GM19467 (cell line): ENCODE measurements around the gene NR2F1-AS1.

Experiments used
- ATAC-seq: cut with Tn5 transposase; IDR thresholded peaks from one replicate; pipeline ENCODE4 v1.9.1; 2021; ENCODE audit warnings: mild to moderate bottlenecking, moderate library complexity; ENCODE audit not compliant: unreplicated experiment

The NR2F1-AS1 gene

DNA sequence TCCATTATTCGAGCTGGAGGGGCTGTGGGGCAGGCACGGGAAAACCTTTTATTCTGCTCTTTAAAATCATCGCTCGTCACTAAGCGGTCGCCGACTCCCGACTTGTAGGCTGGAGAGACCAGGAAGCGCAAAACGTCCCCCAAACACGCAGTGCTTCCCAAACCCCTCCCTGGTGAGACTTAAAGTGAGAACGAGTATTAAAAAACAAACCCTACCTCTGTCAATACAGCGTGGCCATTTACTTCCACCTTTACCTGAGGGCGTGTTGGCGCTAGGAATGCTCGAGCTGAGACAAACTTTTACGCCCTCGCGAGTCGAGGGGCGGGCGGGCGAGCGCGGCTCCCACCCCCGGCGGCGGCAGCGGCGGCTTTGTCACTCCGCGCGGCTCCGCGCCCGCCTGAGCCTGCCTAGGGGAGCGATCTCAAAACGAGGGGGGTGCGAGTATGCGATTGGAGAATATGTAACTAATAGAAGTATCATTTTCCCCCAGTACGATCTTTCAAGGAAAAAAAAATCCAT is at the start of gene NR2F1-AS1:
Gene NR2F1-AS1 (minus strand): TSS at position 293 of the 519 bp plus-strand sequence.
- ATAC-seq, result peak; percentile 18

DNA sequence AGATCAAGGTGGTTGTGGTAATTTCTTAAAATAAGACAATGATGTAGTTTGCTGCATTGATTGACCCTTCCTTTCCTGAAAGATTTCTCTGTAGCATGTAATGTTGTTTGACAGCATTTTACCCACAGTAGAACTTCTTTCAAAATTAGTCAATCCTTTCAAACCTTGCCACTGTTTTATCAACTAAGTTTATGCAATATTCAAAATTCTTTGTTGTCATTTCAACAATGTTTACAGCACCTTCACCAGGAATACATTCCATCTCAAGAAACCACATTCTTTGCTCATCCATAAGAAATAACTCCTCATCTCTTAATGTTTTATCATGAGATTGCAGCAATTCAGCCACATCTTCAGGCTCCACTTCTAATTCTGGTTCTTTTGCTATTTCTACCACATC is 45.8 kb upstream of the NR2F1-AS1 start:
- no peak for ATAC-seq

DNA sequence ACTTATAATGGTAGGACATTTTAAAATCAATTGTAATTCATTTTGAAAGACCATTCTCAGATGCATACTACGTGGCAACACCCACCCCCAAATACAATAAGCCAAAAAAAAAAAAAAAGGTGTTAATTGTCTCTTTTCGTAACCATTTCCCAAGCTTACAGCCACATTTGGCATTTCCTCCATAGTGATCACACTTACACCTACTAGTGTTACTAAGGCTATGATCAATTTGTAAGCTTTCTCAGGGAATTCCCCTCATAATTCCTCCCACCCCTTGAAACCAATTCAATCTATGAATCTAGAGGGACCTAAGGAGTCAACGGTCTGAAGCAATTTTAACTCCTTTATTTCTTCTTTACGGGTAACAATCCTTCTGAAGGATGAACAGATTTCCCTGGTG is 42.1 kb upstream of the NR2F1-AS1 start:
- no peak for ATAC-seq

DNA sequence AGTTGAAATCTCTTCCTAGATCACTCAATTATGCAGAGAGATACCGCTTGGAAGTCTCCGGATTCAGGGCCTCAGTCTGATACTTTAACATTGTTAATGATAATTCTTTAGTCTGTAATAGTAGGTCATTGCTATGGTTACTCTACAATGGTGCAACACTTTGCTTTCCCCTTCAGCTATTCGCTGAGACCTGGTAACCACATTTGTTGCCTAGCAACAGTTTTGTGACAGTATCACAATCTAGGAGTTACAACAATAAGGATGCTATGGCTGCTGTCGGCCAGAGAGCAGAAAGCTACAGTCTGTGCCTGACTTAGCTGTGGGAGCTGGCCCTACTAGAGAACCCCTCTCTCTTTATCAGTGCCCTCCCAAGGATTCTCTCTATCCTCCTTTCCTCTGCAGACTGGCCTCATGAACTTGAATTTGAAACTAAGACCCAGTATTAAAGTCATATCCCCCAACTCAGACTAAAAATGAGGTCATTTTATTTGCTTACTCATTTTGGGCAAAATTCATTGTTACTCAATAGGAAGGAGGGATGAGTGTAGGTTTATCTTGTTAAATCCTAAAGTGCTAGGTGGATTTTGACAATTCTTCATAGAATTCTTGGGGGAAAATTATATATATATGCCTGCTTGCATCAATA is 41.3 kb upstream of the NR2F1-AS1 start:
- ATAC-seq, result no peak

DNA sequence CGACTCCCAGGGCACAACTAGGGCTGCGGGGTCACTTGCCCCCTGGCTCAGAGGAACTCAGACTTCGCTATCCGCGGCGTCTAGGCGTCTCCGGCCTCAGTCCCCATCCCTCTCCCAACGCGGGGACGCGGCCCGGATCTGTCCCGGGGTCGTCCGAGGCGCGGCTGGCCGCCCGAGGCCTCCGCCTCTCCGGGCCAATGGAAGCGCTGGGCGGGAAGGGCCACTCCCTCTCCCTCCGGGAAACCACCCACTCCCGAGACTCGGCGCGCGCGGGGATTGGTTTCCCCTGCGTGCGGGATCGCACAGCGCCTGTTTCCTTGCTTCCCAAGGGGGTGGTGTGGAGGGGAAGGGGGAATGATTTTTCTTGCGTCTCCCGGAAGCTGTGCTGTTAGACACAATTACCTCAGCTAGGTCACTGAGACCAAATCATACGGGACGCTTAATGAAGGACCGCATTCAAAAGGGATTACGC is 40.3 kb upstream of the NR2F1-AS1 start:
- ATAC-seq, result peak; percentile 12

DNA sequence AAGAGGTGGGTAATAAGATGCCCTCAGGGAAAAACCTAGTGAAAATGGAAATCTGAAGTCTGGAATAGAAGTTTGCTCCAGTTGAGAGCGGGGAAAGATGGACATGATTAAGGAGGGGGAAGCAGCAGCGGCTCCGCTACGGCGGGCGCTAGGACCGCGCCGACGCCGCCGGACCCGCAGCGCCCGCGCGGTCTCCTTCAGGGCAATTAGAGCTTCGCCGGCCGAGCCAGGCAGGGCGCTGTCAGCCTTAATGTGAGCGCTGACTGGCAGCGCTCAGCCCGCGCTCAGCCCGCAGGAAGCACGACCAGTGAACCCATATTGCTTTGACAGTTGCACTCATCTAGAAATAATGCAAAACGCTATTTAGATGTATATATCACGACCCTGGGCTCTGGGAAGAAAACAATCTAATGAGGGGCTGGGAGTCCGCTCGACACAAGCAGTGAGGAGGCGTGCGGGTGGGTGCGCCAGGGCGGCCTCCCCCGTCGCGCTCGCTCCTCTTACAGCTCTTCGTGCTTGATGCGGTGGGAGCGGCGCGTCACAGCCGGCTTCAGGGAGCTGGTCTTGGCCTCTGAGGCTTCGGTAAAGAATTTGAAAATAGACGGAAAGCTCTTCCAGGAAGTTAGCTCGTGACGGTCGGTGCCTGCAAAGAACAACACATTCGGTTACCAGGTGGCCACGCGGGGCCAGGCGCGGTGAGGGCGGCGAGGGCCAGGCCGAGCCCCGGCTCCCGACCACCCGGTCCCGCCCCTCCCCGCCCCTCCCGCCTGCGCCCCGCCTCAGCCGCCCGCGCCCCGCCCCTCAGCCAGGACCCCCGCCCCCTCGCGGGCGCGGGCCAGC is 39.7 kb upstream of the NR2F1-AS1 start:
- ATAC-seq, result peak; percentile 99

DNA sequence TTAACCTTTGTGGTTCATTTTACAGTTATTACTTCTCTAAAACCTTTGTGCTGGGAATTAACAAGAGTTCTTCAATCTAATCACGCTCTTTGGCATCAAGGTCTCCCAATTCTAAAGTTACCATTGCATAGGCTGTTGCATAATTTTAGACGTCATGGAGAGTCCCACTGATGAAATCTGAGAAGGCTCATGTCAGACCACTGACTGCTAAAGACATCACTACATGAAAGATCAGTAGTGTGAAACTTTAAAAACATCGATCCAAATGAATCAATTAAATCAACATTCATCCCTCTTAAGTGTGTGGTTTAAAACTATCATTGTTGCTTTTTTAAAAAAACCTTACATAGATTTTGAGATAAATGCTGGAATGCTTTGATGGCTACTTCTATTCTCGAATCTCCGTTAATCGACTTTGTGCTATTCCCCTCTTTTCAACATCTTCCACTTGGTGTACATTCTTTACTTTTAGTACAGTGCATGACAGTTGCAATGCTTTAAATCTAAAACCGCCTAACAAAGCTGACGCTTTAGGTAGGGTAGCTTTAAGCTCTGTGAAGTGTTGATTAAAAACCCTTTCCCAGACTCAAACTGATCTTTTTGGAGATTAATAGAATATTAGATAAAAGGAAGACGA is 35.6 kb upstream of the NR2F1-AS1 start:
- ATAC-seq, result no peak

DNA sequence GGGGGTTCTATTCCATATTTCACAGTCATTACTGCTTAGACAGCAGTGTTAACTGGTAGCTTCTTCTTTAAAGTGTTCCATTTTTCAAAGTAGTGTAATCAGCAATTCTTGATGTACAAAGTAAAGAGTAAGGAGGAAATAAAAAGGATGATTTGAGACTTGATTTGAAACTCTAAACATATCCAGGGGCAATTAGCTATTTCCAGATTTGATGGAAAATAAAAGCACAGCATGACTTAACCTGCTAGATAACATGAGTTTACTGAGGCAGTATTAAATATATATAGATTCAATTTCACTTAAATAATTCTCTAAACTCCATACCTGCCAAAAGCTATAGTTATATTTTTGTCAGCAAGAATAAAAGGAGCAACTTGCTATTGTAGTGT is 31.8 kb upstream of the NR2F1-AS1 start:
- ATAC-seq, result no peak

DNA sequence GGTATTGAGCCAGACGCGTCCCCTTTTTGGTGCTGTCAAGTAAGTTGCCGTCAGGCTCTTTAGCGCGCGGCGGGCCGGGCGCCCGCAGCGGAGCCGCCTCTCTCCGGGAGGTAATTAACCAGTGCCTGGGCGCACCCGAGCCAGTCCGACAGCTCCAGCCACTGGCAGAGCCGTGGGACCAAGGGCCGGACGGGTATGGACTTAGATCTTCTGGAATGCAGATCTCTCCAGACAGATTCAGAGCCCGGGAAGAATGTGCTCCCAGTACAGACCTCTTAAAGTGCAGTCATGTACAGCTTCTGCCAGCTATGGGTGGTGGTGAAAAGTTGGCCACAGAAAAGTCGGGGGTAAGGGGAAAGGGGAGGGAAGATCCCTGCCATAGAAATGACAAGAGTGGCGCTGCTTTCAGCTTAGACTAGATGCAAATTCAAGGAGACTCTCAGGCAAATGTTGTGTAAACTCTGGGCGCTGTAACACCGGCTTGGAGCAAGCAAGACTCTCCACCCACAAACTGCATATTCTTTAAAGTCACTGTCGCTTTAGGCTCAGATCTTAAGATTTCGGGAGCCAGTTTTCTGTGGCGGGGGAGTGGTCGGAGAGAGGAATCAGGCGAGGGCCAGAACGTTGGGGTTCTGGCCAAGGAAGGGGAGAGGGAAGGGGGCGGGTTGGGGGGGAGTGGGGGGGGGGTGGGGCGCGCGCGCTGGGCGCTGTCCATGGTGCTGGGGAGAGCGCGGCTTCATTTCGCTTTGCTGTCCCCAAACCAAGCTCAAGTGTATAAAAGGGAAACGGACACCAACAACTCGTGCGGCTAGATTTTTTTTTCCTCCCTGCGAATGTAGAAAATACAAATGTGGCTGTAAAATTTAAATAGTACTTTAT is 31.2 kb upstream of the NR2F1-AS1 start:
- ATAC-seq, result no peak

DNA sequence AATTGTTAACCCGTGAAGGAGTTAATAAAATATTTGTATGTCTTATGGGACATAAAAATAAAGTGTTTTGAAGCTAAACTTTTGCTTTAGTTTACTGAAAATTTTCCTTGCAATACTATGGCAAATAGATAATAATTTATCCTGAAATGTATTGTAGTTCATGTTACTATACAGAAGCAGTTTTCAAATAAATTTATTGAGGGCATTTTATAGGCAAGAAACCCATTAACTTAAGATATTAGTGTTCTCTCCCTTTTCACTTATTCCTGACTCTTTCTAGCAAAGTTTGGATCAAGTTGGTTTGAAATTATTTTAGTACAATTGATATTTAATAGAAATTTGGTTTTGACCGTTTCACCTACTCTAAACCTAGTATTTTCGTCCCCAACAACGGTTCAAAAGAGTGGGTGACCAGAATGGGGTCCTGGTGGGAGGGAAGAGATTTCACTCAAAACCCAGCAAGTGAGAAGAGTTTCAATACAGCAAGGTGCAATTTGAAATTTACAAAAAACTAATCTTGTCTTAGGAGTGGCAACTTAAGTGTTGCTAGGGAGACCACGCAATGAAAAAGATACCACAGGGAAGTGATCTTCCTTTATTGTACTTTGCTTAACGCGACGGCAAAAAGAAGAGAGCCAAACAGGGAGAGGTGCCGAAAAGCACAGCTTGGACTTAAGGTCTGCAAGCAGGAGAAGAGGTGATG is 30.4 kb upstream of the NR2F1-AS1 start:
- ATAC-seq, result no peak

DNA sequence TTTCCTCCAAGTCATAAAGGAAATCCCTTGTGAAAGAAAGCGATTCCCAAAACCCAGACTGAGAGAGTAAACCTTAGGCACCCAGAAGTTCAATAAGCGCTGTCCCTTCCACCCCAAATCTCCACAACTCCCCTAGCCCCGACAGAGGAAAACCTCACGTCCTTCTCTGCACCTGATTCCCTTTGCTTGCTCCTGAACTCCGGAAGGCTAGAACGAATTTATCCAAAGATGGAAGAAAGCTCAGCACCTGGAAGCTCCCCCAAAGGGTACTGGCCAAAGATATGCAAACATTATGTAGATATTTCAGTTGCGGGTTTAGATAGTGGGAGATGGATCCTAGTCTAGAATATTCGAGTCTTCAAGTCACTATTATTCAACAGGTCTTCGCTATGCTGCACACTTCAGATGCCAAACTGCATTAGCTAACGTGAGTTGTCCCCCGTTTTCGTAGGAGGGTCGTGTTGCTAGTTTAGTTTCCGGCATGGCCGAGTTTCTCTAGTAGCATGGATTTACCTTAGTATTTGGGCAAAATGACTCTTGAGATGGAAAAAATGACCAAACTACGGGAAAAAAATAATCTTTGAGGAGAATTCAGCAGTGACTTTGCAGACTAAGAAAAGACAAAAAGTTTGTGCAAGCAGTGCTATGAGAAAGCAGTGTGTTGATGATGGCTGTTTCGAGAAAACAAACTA is 29.7 kb upstream of the NR2F1-AS1 start:
- ATAC-seq, result no peak

DNA sequence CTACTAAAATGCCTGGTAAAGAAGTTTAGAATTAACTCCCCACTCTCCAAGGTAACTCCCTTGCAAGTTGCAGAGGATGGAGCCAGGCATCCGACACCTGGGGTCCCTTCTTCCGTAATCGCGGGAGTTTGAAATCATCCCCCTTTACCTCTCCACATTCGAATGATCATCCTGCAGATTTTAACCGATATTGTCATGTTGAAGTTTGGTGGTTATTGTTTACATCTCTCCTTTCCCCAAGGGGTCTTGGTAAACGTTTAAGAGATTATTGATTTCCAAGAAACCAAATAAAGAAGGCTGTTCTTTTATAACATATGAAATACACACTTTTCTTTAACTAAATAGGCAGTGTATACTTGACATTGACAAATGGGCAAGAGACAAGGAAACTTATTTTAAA is 28.7 kb upstream of the NR2F1-AS1 start:
- no peak for ATAC-seq

DNA sequence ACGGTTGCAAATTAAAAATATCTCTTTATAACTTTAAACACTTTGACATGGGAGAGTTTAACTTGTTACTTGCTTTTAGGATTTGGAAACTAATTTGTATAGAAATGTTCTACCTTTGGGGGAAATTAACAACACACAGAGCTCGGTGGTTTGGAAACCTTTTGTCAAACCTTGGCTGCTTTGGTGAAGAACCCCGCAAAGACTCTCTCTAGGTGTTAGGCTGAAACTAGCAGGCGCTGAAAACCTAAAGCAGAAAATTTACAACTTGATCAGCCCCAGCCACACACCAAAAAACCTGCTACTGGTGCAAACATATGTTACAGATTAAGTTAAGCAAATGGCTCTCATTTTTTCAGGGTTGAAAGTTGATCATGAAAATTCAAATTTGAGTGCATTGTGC is 27.8 kb upstream of the NR2F1-AS1 start:
- no peak for ATAC-seq

DNA sequence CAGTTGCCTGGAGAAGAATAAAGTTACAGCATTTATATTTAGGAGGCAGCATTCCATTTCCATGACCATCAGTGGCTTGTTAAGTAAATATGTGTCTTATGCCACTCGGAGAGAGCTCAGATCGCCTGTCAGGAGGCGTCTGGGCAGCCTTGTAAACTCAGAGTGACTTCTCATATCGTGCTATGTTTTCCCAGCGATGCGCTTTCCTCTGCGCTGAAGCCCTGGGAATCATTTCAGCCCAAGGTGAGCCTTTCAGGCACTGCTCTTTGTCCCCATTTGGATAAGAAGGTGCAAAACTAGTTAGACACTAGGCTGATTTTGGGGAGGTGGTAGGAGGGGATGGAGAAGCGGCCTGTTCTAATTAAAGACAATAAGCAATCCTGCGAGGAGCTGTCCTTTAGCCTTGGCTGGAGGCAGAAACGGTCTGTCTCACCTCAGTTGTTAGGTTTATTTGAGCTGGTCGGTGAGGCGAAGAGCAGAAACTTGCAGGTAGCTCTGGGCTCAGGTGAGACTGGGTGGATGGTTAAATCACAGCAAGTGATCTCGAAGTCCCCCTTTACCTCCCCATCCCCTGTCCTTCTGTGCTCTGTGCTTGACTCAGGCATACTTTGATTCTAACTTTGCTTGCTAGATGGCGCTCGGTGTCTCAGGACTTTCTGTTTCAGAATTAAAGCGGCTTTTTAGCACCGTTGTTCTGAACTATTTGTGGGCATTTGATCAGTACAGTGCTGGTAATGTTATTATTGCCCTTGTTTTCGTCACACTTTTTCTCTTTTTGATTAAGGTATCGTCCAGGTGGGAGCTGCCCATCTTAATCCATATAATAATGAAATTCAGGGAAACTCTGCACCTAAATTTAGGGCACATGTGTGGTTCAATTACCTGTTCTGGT is 26.6 kb upstream of the NR2F1-AS1 start:
- ATAC-seq, result peak; percentile 87

DNA sequence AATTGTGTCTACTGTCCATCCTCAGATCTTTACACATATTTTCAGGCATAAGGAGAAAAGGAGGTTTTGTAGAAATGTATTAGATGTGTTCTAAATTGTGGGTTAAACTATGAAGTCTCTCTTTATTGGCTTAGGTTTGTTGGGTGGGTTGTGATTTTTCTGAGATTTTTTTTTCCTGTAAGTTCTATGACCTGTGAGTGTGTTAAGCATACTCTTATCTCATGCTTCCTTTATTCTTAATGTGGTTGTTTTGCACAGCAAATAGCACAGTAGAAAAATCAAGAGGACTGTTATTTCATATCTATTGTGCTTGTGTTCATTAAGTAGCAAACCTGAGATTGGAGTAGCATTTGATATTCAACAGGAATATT is 25.3 kb upstream of the NR2F1-AS1 start:
- ATAC-seq, result no peak

DNA sequence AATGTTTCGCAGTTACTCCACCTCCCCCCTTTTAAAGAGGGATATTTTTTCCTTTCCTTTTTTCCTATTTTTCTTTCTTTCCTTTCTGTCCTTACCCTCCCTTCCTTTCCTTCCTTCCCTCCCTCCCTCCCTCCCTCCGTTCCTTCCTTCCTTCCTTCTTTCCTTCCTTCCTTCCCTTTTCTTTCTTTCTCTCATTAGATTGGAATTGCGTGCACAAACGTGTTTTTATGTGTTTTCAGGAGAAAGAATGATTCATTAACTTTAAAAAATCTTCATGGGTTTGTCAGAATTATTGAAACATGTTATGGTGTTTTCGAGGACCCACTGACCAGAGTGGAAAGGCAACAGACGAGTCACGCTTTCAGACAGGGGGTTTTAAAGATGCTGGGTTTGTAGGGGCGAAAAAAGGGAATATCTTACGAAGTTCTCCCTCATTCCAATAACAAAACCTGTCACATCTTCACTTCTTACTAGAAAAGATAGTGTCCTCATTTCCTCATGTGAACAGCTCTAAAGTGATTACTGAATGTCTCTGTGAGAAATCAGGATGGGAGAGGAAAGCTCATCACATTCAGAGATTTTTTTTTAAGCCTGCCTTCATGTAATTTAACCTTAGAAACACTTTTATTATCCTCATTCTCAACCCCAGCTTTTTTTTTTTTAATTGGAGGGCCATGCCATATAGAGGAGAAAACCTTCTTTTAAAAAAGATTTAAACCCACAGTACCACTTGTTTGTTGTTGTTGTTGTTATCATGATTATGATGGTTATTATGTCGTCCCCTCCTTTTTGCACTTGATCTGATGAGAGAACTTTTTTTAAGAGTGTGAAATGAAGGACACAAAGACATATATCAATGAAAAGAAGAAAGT is 23.9 kb upstream of the NR2F1-AS1 start:
- ATAC-seq, result no peak

DNA sequence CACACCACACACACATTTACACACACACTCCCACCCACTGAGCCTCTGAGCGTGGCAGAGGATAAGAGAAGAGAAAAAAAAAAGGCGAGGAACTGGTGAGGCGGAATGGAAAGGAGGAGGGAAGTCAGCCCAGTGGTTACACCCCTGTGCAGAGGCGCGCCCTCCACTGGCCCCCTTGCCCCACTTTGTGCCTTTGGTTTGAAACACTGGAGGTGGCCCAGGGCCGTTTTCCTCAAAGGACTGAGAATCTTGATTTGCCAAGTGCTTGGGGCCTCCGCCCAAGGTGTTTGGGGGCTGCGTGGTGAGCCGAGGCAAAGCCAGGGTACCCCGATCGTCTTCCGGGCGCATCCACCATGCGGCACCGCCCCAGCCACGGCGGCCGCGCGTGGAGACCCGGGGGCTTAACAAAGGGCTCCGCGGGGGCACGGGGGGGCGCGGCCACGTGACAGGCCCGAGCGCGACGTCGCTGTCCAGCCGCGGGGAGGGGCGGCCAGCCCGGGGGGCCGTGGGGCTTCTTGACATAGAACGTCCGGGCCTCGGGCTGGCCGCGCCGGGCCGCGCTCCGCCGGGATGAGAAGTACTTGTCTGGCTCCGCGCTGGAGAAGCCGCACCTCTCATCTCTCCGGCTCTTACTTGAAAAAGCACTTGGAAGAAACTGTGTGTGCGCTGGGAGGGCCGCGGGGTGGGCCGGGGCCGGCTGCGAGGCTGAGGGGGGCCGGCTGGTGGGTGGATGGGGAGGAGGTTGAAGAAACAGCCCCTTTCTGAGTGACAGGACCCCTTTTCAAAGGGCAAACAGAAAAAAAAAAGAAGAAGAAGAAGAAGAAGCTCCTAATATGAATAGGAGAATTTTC is 23.0 kb upstream of the NR2F1-AS1 start:
- no peak for ATAC-seq
